ENCODE results near the gene CLCNKA.
A peak's percentile ranks its signal among the peaks of the same experiment; 100 is the strongest.

Gene CLCNKA

DNA sequence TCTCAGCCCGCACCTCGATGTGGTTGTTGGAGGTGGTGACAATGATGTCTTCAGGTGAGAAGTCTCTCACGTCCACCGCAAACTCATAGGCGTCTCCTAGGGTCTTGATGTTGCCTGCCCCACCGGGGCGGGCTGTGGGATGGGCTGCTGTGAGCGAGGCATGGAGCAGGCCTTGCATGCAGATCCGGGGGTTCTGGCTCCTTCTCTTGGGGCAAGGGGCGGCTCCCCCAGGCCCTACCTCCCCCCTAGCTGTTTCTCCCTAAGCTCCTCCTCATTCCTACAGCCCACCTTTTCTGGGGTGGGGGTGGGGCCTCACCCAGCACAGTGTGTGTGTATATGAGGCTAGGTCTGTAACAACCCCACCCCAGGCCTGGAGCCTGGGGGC is 4.8 kb upstream of the CLCNKA start:
- Histone ChIP-seq H3K9me3 (no peaks in the 10 kb centered on the region), H3K4me3 (peak overlapping the region; percentile 60 to 81), H3K27ac (peak overlapping the region; percentile 89 to 99), H3K4me1 (peaks cover 12 to 76% (median 69%) of the 10 kb centered on the region in 4 donors), H3K36me3 (peaks cover 0 to 5% (median 0%) of the 10 kb centered on the region in 3 donors), H3K27me3 (no peaks in the 10 kb centered on the region)
- TF ChIP-seq CTCF (IDR thresholded peaks at IDR 0.05): no peak
- intact Hi-C loops (cut with DNase I; ENCODE audit: low total_unique reads): no loop called here
- no peak for DNase-seq

DNA sequence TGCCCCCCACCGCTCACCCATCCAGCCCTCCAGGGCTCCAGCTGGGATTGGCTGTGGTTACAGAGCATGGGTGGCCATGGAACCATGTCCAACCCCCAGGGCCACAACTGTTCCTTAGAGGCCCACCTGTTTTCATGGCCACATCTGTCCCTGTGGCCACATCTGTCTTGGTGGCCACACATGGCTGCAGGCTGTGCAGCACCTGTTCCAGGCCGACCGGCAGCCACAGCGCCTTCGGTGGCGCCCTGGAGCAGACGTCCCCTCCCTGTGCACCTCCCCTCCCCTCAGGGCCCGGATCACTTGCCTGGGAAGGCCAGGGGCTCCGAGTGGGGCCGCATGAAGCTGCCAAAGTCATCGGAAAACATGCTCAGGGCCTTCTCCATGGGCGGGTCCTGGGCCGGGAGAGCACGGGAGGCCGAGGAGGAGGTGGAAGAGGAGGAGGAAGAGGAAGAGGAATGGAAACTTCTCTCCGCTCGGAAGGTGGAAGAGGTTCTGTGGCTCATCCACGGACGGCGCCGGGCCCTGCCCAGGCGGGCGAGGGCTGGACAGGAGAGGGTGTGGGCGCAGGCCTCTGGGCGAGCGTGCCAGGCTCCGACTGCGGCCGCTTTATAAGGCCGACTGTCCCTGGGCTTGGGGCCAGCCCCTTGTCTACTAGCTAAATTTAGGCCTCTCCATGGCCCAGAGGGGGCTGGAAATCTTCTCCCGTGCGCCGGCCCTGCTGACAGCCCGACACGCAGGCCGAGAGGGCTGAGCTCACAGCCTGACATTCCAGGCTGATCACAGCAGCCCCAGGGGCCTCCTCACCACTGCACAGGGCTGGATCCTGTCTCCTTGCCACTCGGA is 4.2 kb upstream of the CLCNKA start, which contains the start of gene HSPB7:
HSPB7 (minus strand) TSS at position 583 of the 843 bp plus-strand sequence; CDS start at position 503, 80 bp downstream.
- peaks cover 0 to 5% (median 0%) of the 10 kb centered on the region in 3 donors for H3K36me3 ChIP-seq
- H3K27ac ChIP-seq: peak within 1 kb of the TSS; percentile 89 to 99
- peak within 1 kb of the TSS; percentile 60 to 81 for H3K4me3 ChIP-seq
- no peak for TF ChIP-seq CTCF (IDR thresholded peaks at IDR 0.05)
- DNase-seq: peak; percentile 89 to 98
- intact Hi-C loops (cut with DNase I; ENCODE audit: low total_unique reads): no loop called here
- H3K9me3 ChIP-seq: no peaks in the 10 kb centered on the region
- H3K27me3 ChIP-seq: no peaks in the 10 kb centered on the region
- peaks cover 12 to 70% (median 64%) of the 10 kb centered on the region in 4 donors for H3K4me1 ChIP-seq

GRCh38 chr1:16018308-16018707 is 3.5 kb upstream of the CLCNKA start:
- peaks cover 0 to 5% (median 0%) of the 10 kb centered on the region in 3 donors for H3K36me3 ChIP-seq
- no peaks in the 10 kb centered on the region for H3K9me3 ChIP-seq
- intact Hi-C loops (cut with DNase I; ENCODE audit: low total_unique reads): no loop called here
- DNase-seq: peak in 1 of 2 donors; percentile 78
- H3K27ac ChIP-seq: peak overlapping the region; percentile 89 to 99
- peak overlapping the region; percentile 60 to 81 for H3K4me3 ChIP-seq
- H3K27me3 ChIP-seq: no peaks in the 10 kb centered on the region
- H3K4me1 ChIP-seq: peaks cover 12 to 64% (median 59%) of the 10 kb centered on the region in 4 donors
- TF ChIP-seq CTCF (IDR thresholded peaks at IDR 0.05): no peak

- Histone ChIP-seq H3K27me3 (no peaks in the 10 kb centered on the region), H3K4me1 (peaks cover 12 to 57% (median 52%) of the 10 kb centered on the region in 4 donors), H3K36me3 (peaks cover 0 to 5% (median 0%) of the 10 kb centered on the region in 3 donors), H3K4me3 (peak overlapping the region; percentile 60 to 81), H3K9me3 (no peaks in the 10 kb centered on the region), H3K27ac (peak overlapping the region; percentile 89 to 99)
- no peak for DNase-seq
- intact Hi-C loops (cut with DNase I; ENCODE audit: low total_unique reads): no loop called here
- no peak for TF ChIP-seq CTCF (IDR thresholded peaks at IDR 0.05)
These were observed 2.8 kb upstream of the CLCNKA start for GRCh38 chr1:16018749-16019643.

- H3K27me3 ChIP-seq: no peaks in the 10 kb centered on the region
- no peaks in the 10 kb centered on the region for H3K9me3 ChIP-seq
- DNase-seq: peak in 1 of 2 donors; percentile 90
- intact Hi-C loops (cut with DNase I; ENCODE audit: low total_unique reads): no loop called here
- H3K27ac ChIP-seq: peak overlapping the region; percentile 89 to 99
- H3K4me1 ChIP-seq: peaks cover 12 to 49% (median 44%) of the 10 kb centered on the region in 4 donors
- H3K4me3 ChIP-seq: peak overlapping the region in 1 of 2 donors; percentile 60
- TF ChIP-seq CTCF (IDR thresholded peaks at IDR 0.05): no peak
- H3K36me3 ChIP-seq: peaks cover 0 to 5% (median 0%) of the 10 kb centered on the region in 3 donors
These were observed 2.1 kb upstream of the CLCNKA start for GRCh38 chr1:16019644-16020277.
